ENCODE data around the gene CENPI.

CENPI gene

DNA sequence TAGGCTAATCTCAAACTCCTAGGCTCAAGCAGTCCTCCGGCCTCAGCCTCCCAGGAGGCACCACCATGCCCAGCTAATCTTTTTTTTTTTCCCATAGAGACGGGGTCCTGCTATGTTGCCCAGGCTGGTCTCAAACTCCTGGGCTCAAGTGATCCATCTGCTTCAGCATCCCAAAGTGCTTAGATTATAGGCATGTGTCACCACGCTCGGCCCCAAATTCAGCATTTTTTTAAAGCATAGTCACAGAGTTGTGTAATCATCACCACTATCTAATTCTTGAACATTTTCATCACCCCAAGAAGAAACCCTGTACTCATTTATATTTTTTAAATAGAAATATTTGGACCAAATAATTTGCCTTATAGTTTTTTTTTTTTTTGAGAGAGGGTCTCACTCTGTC lies 10.3 kb downstream of the CENPI start:
- TF ChIP-seq, protein P1, sequence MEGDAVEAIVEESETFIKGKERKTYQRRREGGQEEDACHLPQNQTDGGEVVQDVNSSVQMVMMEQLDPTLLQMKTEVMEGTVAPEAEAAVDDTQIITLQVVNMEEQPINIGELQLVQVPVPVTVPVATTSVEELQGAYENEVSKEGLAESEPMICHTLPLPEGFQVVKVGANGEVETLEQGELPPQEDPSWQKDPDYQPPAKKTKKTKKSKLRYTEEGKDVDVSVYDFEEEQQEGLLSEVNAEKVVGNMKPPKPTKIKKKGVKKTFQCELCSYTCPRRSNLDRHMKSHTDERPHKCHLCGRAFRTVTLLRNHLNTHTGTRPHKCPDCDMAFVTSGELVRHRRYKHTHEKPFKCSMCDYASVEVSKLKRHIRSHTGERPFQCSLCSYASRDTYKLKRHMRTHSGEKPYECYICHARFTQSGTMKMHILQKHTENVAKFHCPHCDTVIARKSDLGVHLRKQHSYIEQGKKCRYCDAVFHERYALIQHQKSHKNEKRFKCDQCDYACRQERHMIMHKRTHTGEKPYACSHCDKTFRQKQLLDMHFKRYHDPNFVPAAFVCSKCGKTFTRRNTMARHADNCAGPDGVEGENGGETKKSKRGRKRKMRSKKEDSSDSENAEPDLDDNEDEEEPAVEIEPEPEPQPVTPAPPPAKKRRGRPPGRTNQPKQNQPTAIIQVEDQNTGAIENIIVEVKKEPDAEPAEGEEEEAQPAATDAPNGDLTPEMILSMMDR (conservative IDR thresholded peaks at IDR 0.05) = no peak
- no peak for TF ChIP-seq ZFX (IDR thresholded peaks at IDR 0.05)
- no peak overlapping the region for H3K27ac ChIP-seq

DNA sequence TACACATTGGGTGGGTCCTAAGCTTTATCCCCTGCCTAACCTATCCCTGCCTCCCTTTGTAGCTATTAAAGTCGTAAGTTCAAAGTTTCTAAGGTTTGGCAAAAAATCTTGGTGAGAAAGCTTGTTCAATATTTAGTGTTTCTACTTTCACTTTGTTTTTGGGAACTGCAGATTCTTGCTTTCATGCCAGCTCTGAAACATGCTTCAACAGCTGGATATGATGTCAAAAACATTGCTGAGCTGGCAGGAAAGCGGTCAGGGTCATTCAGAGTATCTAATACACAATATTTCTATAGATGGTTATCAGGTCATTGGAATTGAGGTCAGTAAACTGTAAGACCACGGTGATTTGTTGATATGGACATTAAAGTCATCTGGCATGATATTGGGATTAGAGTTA lies 19.7 kb downstream of the CENPI start:
- TF ChIP-seq, protein P1 (conservative IDR thresholded peaks at IDR 0.05) = no peak
- TF ChIP-seq ZFX (IDR thresholded peaks at IDR 0.05) = no peak
- H3K27ac ChIP-seq = no peak overlapping the region

DNA sequence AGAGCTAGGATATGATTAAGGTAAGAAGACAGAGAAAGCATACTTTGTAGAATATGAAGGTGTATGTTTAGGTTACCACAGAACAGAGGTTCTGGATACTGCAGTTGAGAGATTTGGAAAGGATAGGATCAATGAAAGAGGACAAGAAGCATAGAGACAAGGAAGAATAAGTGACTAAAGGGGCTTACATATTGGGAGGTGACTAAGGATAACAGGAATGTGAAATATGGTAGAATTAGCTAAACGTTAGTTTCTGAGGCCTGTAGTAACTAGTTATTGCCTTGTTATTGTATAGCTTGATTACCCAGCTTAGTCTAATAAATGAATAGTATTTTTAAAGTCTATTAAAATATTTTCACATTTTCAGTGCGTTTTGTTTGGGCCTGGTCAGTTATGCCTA lies 38.2 kb downstream of the CENPI start:
- H3K27ac ChIP-seq = no peak overlapping the region
- TF ChIP-seq, protein P1 (conservative IDR thresholded peaks at IDR 0.05) = no peak
- no peak for TF ChIP-seq ZFX (IDR thresholded peaks at IDR 0.05)
